Osteoblast (primary cell): Measurements from ENCODE around the gene KDF1. TPM values are rescaled to one million over a fixed set of nuclear protein-coding genes. Genes with fewer than 3 reads are reported as not detected.

Experiments used
- DNase-seq: peaks from one replicate; pipeline ENCODE4 v3.0.0; 2011; ENCODE audit warnings: low spot score, mixed read lengths; ENCODE audit not compliant: insufficient read length; ENCODE audit errors: missing footprints
- H2AFZ ChIP-seq: 2 replicates; pipeline ENCODE4 v1.6.0; 2011; ENCODE audit warnings: mild to moderate bottlenecking, low read length
- H3K27ac ChIP-seq: 2 replicates; pipeline ENCODE4 v1.5.1; 2011; ENCODE audit warnings: mild to moderate bottlenecking, low read depth, low read length, moderate library complexity
- H3K27me3 ChIP-seq: 2 replicates; pipeline ENCODE4 v1.6.0; 2012; ENCODE audit warnings: mild to moderate bottlenecking, control low read depth, inconsistent platforms, low read length, moderate library complexity; ENCODE audit not compliant: insufficient read depth
- H3K36me3 ChIP-seq: 2 replicates; pipeline ENCODE4 v1.5.1; 2011; ENCODE audit warnings: mild to moderate bottlenecking, low read length, control low read depth, moderate library complexity; ENCODE audit not compliant: insufficient read depth
- H3K4me1 ChIP-seq: 2 replicates; pipeline ENCODE4 v1.5.1; 2011; ENCODE audit warnings: mild to moderate bottlenecking, low read length, control low read depth, moderate library complexity; ENCODE audit not compliant: insufficient read depth
- H3K4me2 ChIP-seq: 2 replicates; pipeline ENCODE4 v1.6.0; 2011; ENCODE audit warnings: mild to moderate bottlenecking, low read length; ENCODE audit not compliant: insufficient read depth
- H3K4me3 ChIP-seq: fragments of 200-600 bp; sonication (generic); 3 replicates; pipeline ENCODE4 v1.5.1; 2012; ENCODE audit warnings: mild to moderate bottlenecking, low read length, inconsistent platforms; ENCODE audit not compliant: insufficient read depth
- H3K79me2 ChIP-seq: 2 replicates; pipeline ENCODE4 v1.6.0; 2012; ENCODE audit warnings: mild to moderate bottlenecking, low read length, control low read depth, inconsistent platforms; ENCODE audit not compliant: insufficient read depth
- H3K9me3 ChIP-seq: 2 replicates; pipeline ENCODE4 v1.5.1; 2011; ENCODE audit warnings: low read depth, low read length, control low read depth
- H4K20me1 ChIP-seq: 2 replicates; pipeline ENCODE4 v1.6.0; 2012; ENCODE audit warnings: mild to moderate bottlenecking, low read length, control low read depth; ENCODE audit not compliant: insufficient read depth
- CTCF ChIP-seq: IDR thresholded peaks from 2 replicates; pipeline ENCODE4 v1.5.1; 2011; ENCODE audit warnings: mild to moderate bottlenecking, low read depth, low read length, moderate library complexity; ENCODE audit errors: extremely low read depth
- total RNA-seq: library from RNA; depleted of rRNA; stranded (reverse); fragments of >200 nt; gene quantifications from 2 replicates; pipeline ENCODE4 v1.2.3, GENCODE V29; 2012

The KDF1 gene
- total RNA-seq, 1 donor = not detected

GRCh38 chr1:26912147-26912490 is 48.1 kb downstream of the KDF1 start:
- Histone ChIP-seq H3K36me3 (no peaks in the 10 kb centered on the region), H3K27ac (no peak overlapping the region), H3K4me1 (peaks cover 7% of the 10 kb centered on the region), H3K79me2 (no peaks in the 10 kb centered on the region), H3K9me3 (no peaks in the 10 kb centered on the region), H3K4me2 (no peak overlapping the region), H2AFZ (no peak overlapping the region), H3K4me3 (no peak overlapping the region), H3K27me3 (peaks cover 6% of the 10 kb centered on the region), H4K20me1 (no peaks in the 10 kb centered on the region)
- DNase-seq = no peak
- no peak for TF ChIP-seq CTCF

DNA sequence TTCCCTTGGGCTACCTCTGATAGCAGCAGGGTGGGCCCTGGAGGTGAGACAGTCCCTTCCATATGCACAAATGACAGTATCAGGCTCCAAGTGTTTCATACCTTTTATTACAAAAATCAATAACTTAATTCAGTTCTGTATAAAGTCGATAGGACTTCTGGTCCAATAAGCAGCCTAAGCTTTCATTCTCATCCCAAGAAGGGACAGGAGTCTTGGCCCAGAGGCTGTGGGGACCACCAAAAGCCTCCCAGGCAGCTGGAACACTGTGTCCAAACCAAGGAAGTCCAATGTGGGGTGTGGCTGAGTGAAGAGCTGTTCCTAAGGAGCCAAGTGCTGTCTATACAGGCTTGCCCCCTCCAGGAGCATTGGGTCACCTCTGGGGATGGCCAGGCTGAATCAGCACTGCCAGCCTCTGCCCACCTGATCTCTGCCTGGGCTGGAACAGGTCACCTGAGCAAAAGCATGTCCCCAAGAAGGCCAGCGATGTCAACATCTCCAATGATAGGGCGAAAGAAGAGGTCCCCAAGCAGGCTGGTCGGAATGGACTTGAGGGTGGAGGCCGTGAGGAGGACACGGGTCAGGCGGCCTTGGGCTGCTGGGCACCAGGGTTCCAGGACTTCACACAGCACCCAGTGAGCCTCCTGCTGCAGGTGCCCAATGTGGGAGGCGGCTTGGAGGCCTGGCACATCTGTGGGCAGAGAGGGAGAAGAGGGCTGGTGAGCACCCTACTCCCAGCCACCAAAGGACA is 48.7 kb downstream of the KDF1 start:
- Histone ChIP-seq H3K36me3 (no peaks in the 10 kb centered on the region), H3K4me3 (no peak overlapping the region), H3K4me2 (no peak overlapping the region), H4K20me1 (no peaks in the 10 kb centered on the region), H3K27ac (no peak overlapping the region), H3K9me3 (no peaks in the 10 kb centered on the region), H3K79me2 (no peaks in the 10 kb centered on the region), H3K27me3 (peaks cover 6% of the 10 kb centered on the region), H2AFZ (no peak overlapping the region), H3K4me1 (peaks cover 8% of the 10 kb centered on the region)
- no peak for DNase-seq
- TF ChIP-seq CTCF = no peak

GRCh38 chr1:26910343-26911160 is 49.7 kb downstream of the KDF1 start:
- no peak overlapping the region for H3K4me2 ChIP-seq
- H3K27me3 ChIP-seq = peaks cover 6% of the 10 kb centered on the region
- no peaks in the 10 kb centered on the region for H3K79me2 ChIP-seq
- no peak overlapping the region for H2AFZ ChIP-seq
- H3K27ac ChIP-seq = no peak overlapping the region
- H3K4me1 ChIP-seq = peaks cover 8% of the 10 kb centered on the region
- no peak for TF ChIP-seq CTCF
- no peaks in the 10 kb centered on the region for H3K9me3 ChIP-seq
- no peak overlapping the region for H3K4me3 ChIP-seq
- no peak for DNase-seq
- no peaks in the 10 kb centered on the region for H4K20me1 ChIP-seq
- H3K36me3 ChIP-seq = no peaks in the 10 kb centered on the region

DNA sequence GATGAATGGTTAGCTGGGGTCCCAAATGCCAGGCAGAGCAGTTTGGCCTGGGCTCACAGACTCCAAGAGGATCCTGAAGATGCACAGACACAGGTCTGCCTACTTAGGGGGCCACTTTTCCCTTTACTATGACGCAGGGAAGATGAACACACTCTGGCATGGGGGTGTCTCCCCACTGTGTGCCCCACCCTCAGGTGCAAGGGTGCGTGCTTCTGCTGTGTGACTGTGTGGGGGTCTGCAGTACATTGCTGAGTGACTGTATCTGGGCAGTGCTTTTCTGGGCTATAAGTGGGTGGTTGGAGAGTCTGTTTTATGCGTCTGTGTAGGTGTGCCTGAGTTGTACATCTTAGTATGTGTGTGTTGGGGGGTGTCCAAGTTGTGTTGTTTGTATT is 50.3 kb downstream of the KDF1 start:
- no peaks in the 10 kb centered on the region for H4K20me1 ChIP-seq
- no peak overlapping the region for H3K4me2 ChIP-seq
- H3K4me1 ChIP-seq = peaks cover 8% of the 10 kb centered on the region
- no peak overlapping the region for H3K4me3 ChIP-seq
- TF ChIP-seq CTCF = no peak
- no peak overlapping the region for H2AFZ ChIP-seq
- H3K9me3 ChIP-seq = no peaks in the 10 kb centered on the region
- H3K36me3 ChIP-seq = no peaks in the 10 kb centered on the region
- no peak overlapping the region for H3K27ac ChIP-seq
- no peak for DNase-seq
- H3K27me3 ChIP-seq = peaks cover 6% of the 10 kb centered on the region
- no peaks in the 10 kb centered on the region for H3K79me2 ChIP-seq
